IPS-15b (cell line): Measurements from ENCODE around the gene CLDN8.

Experiments used
- H3K27me3 ChIP-seq: one replicate; pipeline ENCODE4 v1.6.1; 2013; ENCODE audit warnings: low read length; ENCODE audit not compliant: control insufficient read depth, insufficient read depth
- H3K36me3 ChIP-seq: one replicate; pipeline ENCODE4 v1.6.1; 2013; ENCODE audit warnings: low read length; ENCODE audit not compliant: control insufficient read depth, insufficient read depth
- H3K4me1 ChIP-seq: one replicate; pipeline ENCODE4 v1.6.1; 2013; ENCODE audit warnings: mild to moderate bottlenecking, low read length; ENCODE audit not compliant: control insufficient read depth, insufficient read depth
- H3K4me3 ChIP-seq: one replicate; pipeline ENCODE4 v1.5.1; 2013; ENCODE audit warnings: low read depth, low read length
- H3K9ac ChIP-seq: one replicate; pipeline ENCODE4 v1.6.1; 2013; ENCODE audit warnings: low read depth, mild to moderate bottlenecking, low read length
- H3K9me3 ChIP-seq: one replicate; pipeline ENCODE4 v1.6.1; 2013; ENCODE audit warnings: mild to moderate bottlenecking, low read length; ENCODE audit not compliant: control insufficient read depth, insufficient read depth

Gene CLDN8

DNA sequence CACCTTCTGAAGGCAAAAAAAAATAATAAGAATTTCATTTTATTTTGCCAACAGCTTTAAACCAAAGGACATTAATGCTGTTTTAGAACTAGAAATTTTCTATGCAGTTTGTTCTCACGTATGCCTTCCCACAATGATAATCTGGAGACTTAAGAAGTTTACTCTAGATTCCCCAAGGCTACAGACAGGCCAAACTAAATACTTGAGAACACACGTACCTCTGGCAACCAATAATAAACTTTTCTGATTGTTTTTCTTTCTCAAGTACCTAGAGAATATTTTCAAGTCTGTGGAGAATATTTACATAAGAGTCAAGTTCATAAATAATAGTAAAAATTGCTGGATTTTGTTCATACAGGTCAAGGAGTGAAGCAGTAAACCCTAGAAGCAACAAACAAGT, 15.9 kb downstream of the CLDN8 start:
- Histone ChIP-seq H3K27me3 (no peaks in the 10 kb centered on the region), H3K4me3 (no peak overlapping the region), H3K9me3 (no peaks in the 10 kb centered on the region), H3K4me1 (no peaks in the 10 kb centered on the region), H3K9ac (no peak overlapping the region), H3K36me3 (no peaks in the 10 kb centered on the region)

DNA sequence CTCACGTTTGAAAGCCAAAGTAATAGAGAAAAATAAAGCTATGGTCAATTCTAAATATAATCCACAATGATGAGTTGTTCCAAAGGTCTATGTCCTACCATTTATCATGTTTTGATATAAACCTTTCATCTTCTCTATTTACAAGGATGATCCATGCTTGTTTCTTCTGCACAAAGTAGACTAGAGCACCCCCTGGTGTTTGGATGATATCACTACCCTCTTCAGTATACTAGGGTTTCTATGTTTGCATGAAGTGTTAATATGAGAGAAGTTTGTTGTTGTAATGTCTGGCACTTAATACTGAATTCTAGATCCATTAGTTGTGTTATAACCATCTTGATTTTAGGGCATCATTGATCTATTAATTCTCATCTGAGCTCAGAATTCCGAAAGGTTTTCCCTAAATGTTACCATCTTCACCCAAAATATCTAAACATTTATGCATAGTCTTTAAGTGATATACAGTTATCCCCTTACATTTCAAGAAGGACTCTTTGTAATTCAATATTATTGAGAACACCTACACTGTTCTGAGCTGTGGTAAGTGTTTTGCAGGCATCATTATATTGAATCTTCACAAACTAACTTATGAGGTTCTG, 21.1 kb downstream of the CLDN8 start:
- Histone ChIP-seq H3K9ac (no peak overlapping the region), H3K36me3 (no peaks in the 10 kb centered on the region), H3K4me3 (no peak overlapping the region)

DNA sequence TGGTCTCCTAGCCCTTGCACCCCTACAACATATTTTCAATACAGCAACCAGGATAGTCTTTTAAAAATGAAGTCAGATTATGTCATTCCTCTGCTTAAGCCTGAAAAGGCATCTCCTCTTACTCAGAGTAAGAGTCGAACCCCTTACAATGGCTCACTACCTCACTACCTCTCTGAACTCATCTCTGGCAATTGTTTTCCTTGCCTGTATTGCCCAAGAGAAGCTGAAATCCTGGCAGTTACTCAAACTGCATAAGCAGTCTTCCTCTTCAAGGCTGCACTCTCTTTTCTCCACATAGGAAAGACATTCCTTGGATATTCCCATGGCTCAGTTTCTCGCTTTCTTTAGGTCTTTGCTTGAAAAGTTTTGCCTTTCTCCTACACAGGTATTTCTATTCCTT, 22.7 kb downstream of the CLDN8 start:
- no peak overlapping the region for H3K9ac ChIP-seq
- H3K27me3 ChIP-seq: no peaks in the 10 kb centered on the region
- H3K36me3 ChIP-seq: no peaks in the 10 kb centered on the region
- H3K9me3 ChIP-seq: no peaks in the 10 kb centered on the region
- H3K4me1 ChIP-seq: no peaks in the 10 kb centered on the region
- no peak overlapping the region for H3K4me3 ChIP-seq

More for the DNA sequence above, 21.1 kb downstream of the CLDN8 start:
- Histone ChIP-seq H3K4me1 (no peaks in the 10 kb centered on the region), H3K9me3 (no peaks in the 10 kb centered on the region), H3K27me3 (no peaks in the 10 kb centered on the region)

DNA sequence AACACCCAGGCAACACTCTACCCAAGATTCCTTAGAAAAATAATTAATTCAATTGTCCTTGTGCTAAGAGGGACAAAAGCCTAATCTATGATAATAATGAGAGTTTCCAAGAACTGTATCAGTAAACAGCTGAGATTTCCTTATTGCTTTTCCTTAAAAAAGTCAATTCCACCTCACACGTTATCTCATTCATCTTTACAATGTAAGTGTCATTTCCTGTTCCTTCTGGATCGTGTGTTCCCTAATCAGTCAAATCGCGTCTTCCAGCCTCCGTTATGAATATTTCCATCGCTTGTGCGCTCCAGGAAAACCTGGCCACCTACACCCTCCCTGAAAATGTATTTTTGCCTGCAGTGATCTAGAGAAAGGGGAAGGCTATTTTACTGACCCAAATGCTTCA, 25.3 kb downstream of the CLDN8 start:
- no peaks in the 10 kb centered on the region for H3K4me1 ChIP-seq
- H3K4me3 ChIP-seq: no peak overlapping the region
- no peaks in the 10 kb centered on the region for H3K27me3 ChIP-seq
- no peaks in the 10 kb centered on the region for H3K9me3 ChIP-seq
- H3K9ac ChIP-seq: no peak overlapping the region
- no peaks in the 10 kb centered on the region for H3K36me3 ChIP-seq

DNA sequence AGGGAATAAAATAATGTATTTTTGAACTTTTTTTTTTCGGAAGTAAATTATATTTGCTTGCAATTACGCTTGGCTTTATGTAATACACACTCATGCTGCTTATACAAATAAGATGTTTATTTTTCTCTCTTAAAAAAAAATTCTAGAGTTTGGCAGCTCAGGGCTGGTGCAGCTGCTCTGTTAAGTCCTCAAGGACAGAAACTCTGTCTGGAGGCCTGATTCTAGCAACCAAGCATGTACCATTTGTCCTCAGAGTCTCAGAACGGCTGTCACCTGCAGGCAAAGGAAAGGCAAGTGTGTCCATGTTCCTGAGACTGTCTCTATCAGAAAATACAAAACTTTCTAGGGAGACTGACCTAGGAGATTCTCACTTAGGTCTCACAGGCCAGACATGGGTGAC, 26.1 kb downstream of the CLDN8 start:
- Histone ChIP-seq H3K36me3 (no peaks in the 10 kb centered on the region), H3K4me3 (no peak overlapping the region), H3K9me3 (no peaks in the 10 kb centered on the region), H3K4me1 (no peaks in the 10 kb centered on the region), H3K9ac (no peak overlapping the region), H3K27me3 (no peaks in the 10 kb centered on the region)

DNA sequence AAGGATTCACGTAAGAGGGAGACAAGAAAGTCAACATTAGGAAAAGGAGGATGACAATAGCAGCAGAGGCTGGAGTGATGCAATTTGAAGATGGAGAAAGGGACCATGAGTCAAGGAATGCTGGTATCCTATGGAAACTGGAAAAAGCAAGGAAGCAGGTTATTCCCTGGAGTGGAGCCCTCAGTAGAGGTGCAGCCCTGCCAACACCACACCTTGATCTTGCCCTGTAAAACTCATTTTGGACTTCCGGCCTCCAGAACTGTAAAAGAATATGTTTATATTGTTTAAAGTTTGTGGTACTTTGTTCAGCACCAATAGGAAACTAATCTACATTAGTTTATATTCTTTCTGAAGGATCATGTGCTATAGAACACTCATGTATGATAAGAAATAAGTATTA, 29.7 kb downstream of the CLDN8 start:
- H3K36me3 ChIP-seq: no peaks in the 10 kb centered on the region
- H3K4me1 ChIP-seq: no peaks in the 10 kb centered on the region
- H3K9ac ChIP-seq: no peak overlapping the region
- H3K27me3 ChIP-seq: no peaks in the 10 kb centered on the region
- H3K9me3 ChIP-seq: no peaks in the 10 kb centered on the region
- no peak overlapping the region for H3K4me3 ChIP-seq

DNA sequence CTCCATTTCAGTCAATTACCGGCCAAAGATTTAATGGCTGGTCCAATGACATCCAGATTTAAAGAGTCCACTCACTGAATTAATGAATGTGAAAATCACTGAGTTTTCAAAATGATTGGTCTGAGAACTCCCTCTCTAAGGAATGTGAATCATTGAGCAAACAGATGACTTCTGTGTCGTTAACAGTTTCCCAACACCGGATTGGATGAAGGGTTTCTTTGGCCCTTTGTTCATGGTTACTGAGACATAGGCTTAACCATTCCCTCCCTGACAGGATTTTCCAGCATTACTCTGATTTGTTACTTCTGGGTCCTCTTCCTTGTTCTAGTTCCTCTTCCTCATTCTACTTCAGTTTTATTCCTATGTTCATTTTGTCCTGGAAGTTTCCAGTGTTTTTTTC, 47.8 kb downstream of the CLDN8 start:
- H3K4me1 ChIP-seq: no peaks in the 10 kb centered on the region
- H3K4me3 ChIP-seq: no peak overlapping the region
- no peaks in the 10 kb centered on the region for H3K27me3 ChIP-seq
- no peaks in the 10 kb centered on the region for H3K9me3 ChIP-seq
- no peaks in the 10 kb centered on the region for H3K36me3 ChIP-seq
- no peak overlapping the region for H3K9ac ChIP-seq

DNA sequence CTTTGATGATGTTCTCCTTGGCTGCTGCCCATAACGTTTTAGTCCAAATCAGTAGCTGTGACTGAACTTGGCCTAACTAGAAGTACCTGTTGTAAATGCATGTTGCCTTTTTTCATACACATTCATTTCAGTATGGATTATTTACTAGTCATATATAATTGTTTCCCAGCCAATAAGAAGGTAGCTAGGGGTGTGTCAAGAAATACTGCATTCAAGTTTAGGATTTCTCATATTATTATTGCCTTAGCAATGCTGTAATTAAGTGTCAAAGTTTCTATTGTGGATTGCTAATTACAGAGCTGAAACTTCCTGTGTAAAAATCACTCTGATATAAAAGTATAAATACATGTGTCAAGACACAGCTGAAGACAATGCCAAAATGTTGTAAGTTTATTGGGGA, 49.2 kb downstream of the CLDN8 start, which contains the start of gene CLDN17:
Gene CLDN17 (minus strand): TSS at position 101 of the 400 bp plus-strand sequence. CDS start 188 bp downstream, outside the sequence.
- H3K4me3 ChIP-seq: no peak within 1 kb of the TSS
- no peaks in the 10 kb centered on the region for H3K36me3 ChIP-seq
- H3K4me1 ChIP-seq: no peaks in the 10 kb centered on the region
- no peaks in the 10 kb centered on the region for H3K9me3 ChIP-seq
- H3K27me3 ChIP-seq: no peaks in the 10 kb centered on the region
- H3K9ac ChIP-seq: no peak within 1 kb of the TSS

DNA sequence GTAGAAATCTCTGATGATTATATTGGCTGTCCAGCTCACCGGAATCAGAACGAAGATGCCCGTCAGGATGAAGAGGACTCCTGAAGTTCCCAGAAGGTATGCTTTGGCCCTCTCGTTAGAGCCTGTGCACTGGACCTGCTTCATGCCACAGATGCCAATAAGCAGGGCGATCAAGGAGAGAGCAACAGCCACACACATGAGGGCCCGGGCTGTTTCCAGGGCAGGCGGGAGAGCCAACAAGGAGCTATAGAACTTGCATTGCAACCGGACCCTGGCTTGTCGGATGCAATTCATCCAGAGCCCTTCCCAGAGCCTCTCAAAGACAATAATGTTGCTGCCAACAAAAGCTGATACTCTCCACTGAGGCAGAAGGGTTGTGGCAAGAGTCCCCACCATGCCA, 49.7 kb downstream of the CLDN8 start:
- Histone ChIP-seq H3K27me3 (no peaks in the 10 kb centered on the region), H3K9ac (no peak overlapping the region), H3K4me3 (no peak overlapping the region), H3K4me1 (no peaks in the 10 kb centered on the region), H3K9me3 (no peaks in the 10 kb centered on the region), H3K36me3 (no peaks in the 10 kb centered on the region)

DNA sequence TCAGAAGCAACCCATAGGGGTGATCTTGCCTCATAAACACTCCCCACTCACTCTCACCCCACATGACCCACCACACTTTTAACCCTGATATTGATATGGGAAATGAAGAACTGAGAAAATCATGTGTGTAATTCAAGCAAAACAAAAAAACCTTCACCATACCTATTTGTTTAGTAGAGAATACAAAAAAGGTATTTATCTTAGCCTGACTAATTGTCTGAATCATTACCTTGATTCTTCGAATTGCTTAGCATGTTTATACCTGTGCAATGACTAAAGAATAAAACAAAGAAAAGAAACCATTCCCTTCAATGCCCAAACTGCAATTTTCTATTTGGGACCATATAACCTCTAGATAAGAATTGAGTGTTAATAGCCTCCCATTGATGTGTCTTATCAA, 51.1 kb downstream of the CLDN8 start:
- Histone ChIP-seq H3K4me1 (no peaks in the 10 kb centered on the region), H3K27me3 (no peaks in the 10 kb centered on the region), H3K9ac (no peak overlapping the region), H3K36me3 (no peaks in the 10 kb centered on the region), H3K9me3 (no peaks in the 10 kb centered on the region), H3K4me3 (no peak overlapping the region)
